ENCODE results near the gene CHAF1B.

The CHAF1B gene

DNA sequence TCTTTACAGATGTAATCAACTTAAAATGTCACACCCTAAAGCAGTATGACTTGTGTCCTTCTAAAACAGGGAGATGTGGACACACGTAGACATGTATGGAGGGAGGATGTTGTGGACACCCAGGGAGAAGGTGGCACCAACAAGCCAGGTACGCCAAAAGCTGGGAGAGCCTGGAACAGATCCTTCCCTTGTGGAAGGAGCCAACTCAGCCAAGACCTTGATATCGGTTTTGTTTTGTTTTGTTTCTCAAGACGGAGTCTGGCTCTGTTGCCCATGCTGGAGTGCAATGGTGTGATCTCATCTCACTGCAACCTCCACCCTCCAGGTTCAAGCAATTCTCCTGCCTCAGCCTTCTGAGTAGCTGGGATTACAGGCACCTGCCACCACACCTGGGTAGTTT, 45.6 kb downstream of the CHAF1B start:
- H3K4me1 ChIP-seq, result peaks cover 0 to 23% (median 1%) of the 10 kb centered on the region in 4 donors
- intact Hi-C loops (cut with DNase I; ENCODE audit: low total_unique reads), result no loop called here
- no peaks in the 10 kb centered on the region for H3K36me3 ChIP-seq
- no peak for DNase-seq
- H3K27ac ChIP-seq, result peak overlapping the region; percentile 61 to 66
- H3K9me3 ChIP-seq, result no peaks in the 10 kb centered on the region
- no peaks in the 10 kb centered on the region for H3K27me3 ChIP-seq
- TF ChIP-seq, protein P1, sequence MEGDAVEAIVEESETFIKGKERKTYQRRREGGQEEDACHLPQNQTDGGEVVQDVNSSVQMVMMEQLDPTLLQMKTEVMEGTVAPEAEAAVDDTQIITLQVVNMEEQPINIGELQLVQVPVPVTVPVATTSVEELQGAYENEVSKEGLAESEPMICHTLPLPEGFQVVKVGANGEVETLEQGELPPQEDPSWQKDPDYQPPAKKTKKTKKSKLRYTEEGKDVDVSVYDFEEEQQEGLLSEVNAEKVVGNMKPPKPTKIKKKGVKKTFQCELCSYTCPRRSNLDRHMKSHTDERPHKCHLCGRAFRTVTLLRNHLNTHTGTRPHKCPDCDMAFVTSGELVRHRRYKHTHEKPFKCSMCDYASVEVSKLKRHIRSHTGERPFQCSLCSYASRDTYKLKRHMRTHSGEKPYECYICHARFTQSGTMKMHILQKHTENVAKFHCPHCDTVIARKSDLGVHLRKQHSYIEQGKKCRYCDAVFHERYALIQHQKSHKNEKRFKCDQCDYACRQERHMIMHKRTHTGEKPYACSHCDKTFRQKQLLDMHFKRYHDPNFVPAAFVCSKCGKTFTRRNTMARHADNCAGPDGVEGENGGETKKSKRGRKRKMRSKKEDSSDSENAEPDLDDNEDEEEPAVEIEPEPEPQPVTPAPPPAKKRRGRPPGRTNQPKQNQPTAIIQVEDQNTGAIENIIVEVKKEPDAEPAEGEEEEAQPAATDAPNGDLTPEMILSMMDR (IDR thresholded peaks at IDR 0.05), result no peak
- H3K4me3 ChIP-seq, result peak overlapping the region; percentile 28 to 43

- DNase-seq, result no peak
- Histone ChIP-seq H3K4me1 (peaks cover 0 to 23% (median 1%) of the 10 kb centered on the region in 4 donors), H3K4me3 (peak overlapping the region in 1 of 2 donors; percentile 43), H3K27ac (peak overlapping the region; percentile 61 to 66), H3K27me3 (no peaks in the 10 kb centered on the region), H3K9me3 (no peaks in the 10 kb centered on the region), H3K36me3 (no peaks in the 10 kb centered on the region)
- TF ChIP-seq, protein P1 (IDR thresholded peaks at IDR 0.05), result no peak
- intact Hi-C loops (cut with DNase I; ENCODE audit: low total_unique reads), result no loop called here
Measured at GRCh38 chr21:36431252-36431651, 46.1 kb downstream of the CHAF1B start.

GRCh38 chr21:36433059-36433709, 48.0 kb downstream of the CHAF1B start:
- intact Hi-C loops (cut with DNase I; ENCODE audit: low total_unique reads), result no loop called here
- TF ChIP-seq, protein P1 (IDR thresholded peaks at IDR 0.05), result no peak

DNA sequence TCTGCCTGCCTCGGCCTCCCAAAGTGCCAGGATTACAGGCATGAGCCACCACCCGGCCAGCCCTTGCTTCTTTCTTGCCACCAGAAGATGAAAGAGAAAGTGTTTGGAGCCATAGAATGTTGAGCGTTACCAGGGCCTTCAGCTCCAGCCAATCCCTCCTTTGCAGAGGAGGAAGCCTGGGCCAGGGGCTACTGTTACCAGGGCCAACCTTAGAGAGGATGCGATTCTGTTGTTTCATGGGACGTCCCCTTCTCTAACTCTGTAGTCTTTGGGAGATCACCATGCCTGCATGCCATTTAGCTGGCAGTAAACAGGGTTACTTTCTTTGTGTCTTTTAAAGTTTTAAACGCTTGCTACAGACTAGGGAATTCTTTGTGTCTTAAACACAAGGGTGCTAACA, 49.0 kb downstream of the CHAF1B start:
- DNase-seq, result no peak
- Histone ChIP-seq H3K27me3 (no peaks in the 10 kb centered on the region), H3K9me3 (no peaks in the 10 kb centered on the region), H3K4me1 (peaks cover 0 to 23% (median 1%) of the 10 kb centered on the region in 4 donors), H3K36me3 (no peaks in the 10 kb centered on the region), H3K4me3 (no peak overlapping the region), H3K27ac (no peak overlapping the region)
- TF ChIP-seq, protein P1 (IDR thresholded peaks at IDR 0.05), result no peak
- intact Hi-C loops (cut with DNase I; ENCODE audit: low total_unique reads), result no loop called here

More at GRCh38 chr21:36433059-36433709, 48.0 kb downstream of the CHAF1B start:
- H3K27ac ChIP-seq, result no peak overlapping the region
- no peaks in the 10 kb centered on the region for H3K9me3 ChIP-seq
- H3K4me1 ChIP-seq, result peaks cover 0 to 23% (median 1%) of the 10 kb centered on the region in 4 donors
- no peak for DNase-seq
- no peaks in the 10 kb centered on the region for H3K27me3 ChIP-seq
- no peaks in the 10 kb centered on the region for H3K36me3 ChIP-seq
- no peak overlapping the region for H3K4me3 ChIP-seq

DNA sequence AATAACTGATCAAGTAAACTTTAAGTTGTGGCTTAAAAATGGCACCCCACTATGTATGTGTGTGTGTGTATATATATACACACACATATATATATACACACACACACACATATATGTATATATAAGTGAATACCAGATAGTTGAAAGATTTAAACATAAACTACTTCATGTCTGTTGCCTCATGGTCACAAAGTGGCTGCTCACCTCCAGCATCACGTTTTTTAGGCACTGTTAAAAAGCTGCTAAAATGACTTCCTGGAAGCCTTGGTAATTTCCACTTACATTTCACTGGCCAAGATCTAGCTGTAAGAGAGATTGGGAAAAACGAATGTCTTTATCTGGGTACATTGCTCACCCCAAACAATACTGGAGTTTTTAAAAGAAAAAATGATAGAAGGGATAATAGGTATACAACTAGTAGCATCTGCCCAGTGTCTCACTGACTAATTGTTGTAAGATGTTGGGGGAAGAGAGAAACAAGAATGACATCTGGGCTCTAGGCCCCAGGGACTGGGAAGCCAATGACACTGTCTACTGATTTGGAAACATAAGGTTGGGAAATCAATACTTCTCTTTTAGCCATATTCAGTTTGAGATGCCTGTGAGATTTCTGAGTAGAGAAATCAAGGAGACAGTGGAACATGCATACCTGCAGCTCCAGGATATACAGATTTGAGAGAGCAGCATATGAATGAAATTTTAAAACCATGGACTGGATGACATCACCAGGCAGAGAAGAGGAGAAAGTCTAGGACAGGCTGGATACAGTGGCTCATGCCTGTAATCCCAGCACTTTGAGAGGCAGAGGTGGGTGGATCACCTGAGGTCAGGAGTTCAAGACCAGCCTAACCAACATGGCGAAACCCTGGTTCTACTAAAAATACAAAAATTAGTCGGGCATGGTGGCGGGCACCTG, 51.9 kb downstream of the CHAF1B start:
- Histone ChIP-seq H3K9me3 (no peaks in the 10 kb centered on the region), H3K27ac (no peak overlapping the region), H3K4me1 (no peaks in the 10 kb centered on the region), H3K27me3 (no peaks in the 10 kb centered on the region), H3K4me3 (no peak overlapping the region), H3K36me3 (no peaks in the 10 kb centered on the region)
- DNase-seq, result no peak
- TF ChIP-seq, protein P1 (IDR thresholded peaks at IDR 0.05), result no peak
- intact Hi-C loops (cut with DNase I; ENCODE audit: low total_unique reads), result no loop called here
